Peyer's patch (tissue), 4 donors: ENCODE measurements around the gene LSP1.

Experiments
- CTCF ChIP-seq, 6 experiments: fragments of 450-650 bp in 4 of 6; fragments of 200-600 bp in 2 of 6; sonication (generic) in 1 of 6; IDR thresholded peaks; one replicate each; pipeline ENCODE4 v1.5.1; 2017 to 2019; ENCODE audit warnings: antibody characterized with exemption in 6 of 6, mild to moderate bottlenecking in 3 of 6, moderate library complexity in 1 of 6
- POLR2A ChIP-seq, 2 donors: fragments of 450-650 bp; IDR thresholded peaks; one replicate each; pipeline ENCODE4 v1.5.1; 2017; ENCODE audit warnings: antibody characterized with exemption in 2 of 2, mild to moderate bottlenecking in 2 of 2, moderate library complexity in 2 of 2

DNA sequence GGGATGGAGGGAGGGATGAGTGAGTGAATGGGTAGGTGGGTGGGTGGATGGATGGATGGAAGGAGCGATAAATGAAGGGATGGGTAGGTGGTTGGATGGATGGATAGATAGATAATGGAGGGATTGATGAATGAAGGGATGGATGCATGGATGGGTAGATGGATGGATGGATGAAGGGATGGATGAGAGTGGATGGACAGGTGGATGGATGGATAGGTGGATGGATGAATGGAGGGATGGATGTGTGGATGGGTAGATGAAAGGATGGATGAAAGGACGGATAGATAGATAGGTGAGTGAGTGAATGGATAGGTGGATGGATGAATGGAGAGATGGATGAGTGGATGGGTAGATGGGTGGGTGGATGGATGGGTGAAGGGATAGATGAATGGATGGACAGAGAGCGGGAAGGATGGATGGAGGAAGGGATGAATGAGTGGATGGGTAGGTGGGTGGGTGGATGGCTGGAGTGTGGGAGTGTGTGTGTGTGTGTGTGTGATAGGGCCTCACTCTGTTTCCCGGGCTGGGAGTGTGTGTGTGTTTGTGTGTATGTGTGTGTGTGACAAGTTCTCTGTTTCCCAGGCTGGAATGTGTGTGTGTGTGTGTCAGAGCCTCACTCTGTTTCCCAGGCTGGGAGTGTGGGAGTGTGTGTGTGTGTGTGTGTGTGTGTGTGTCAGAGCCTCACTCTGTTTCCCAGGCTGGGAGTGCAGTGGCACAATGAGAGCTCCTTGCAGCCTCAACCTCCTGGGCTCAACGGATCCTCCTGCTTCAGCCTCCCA, 40.9 kb downstream of the LSP1 start:
- no peak for TF ChIP-seq CTCF (IDR thresholded peaks at IDR 0.05)
- no peak for TF ChIP-seq POLR2A (IDR thresholded peaks at IDR 0.05)
